GM19025 (cell line): ENCODE results near the gene HJURP.

Experiments used
- ATAC-seq: cut with Tn5 transposase; IDR thresholded peaks from one replicate; pipeline ENCODE4 v1.9.1; 2021; ENCODE audit warnings: mild to moderate bottlenecking, low read depth, moderate library complexity; ENCODE audit not compliant: unreplicated experiment

The HJURP gene

GRCh38 chr2:233798335-233799086 lies 55.8 kb downstream of the HJURP start:
- no peak for ATAC-seq

- ATAC-seq, result no peak
Measured at GRCh38 chr2:233796254-233796653, 58.1 kb downstream of the HJURP start.

- no peak for ATAC-seq
Measured at GRCh38 chr2:233795735-233796171, 58.6 kb downstream of the HJURP start.

GRCh38 chr2:233794128-233794658 lies 60.1 kb downstream of the HJURP start:
- ATAC-seq, result no peak

- ATAC-seq, result no peak
Measured at GRCh38 chr2:233793465-233794127, 60.7 kb downstream of the HJURP start.

- no peak for ATAC-seq
Measured at GRCh38 chr2:233792720-233793119, 61.6 kb downstream of the HJURP start.

- ATAC-seq, result no peak
Measured at GRCh38 chr2:233791883-233792329, 62.4 kb downstream of the HJURP start.

- no peak for ATAC-seq
Measured at GRCh38 chr2:233791151-233791882, 63.0 kb downstream of the HJURP start.

GRCh38 chr2:233789554-233789953 lies 64.8 kb downstream of the HJURP start:
- no peak for ATAC-seq
